NCI-H2107 (cell line): Measurements from ENCODE around the gene ETV4.

ENCODE experiments used
- DNase-seq: peaks from one replicate; lab custom pipeline; 2025; lab: John Stamatoyannopoulos, UW

ETV4 gene

GRCh38 chr17:43572368-43572980, 26.3 kb upstream of the ETV4 start:
- DNase-seq, result no peak

- DNase-seq, result no peak
Observed at GRCh38 chr17:43570518-43570928, 24.4 kb upstream of the ETV4 start.

GRCh38 chr17:43568506-43569082, 22.5 kb upstream of the ETV4 start:
- no peak for DNase-seq

- no peak for DNase-seq
Observed at GRCh38 chr17:43563600-43564594, 17.8 kb upstream of the ETV4 start.

- no peak for DNase-seq
Observed at GRCh38 chr17:43562679-43563599, 16.8 kb upstream of the ETV4 start.

- DNase-seq, result no peak
Observed at GRCh38 chr17:43560461-43561427, 14.6 kb upstream of the ETV4 start.

GRCh38 chr17:43559161-43559816, 13.1 kb upstream of the ETV4 start:
- DNase-seq, result no peak

- no peak for DNase-seq
Observed at GRCh38 chr17:43558805-43559160, 12.6 kb upstream of the ETV4 start.

GRCh38 chr17:43556292-43556691, 10.2 kb upstream of the ETV4 start:
- DNase-seq, result no peak

GRCh38 chr17:43554857-43555256, 8.7 kb upstream of the ETV4 start:
- no peak for DNase-seq

GRCh38 chr17:43553573-43553972, 7.4 kb upstream of the ETV4 start:
- no peak for DNase-seq

- no peak for DNase-seq
Observed at GRCh38 chr17:43552229-43552837, 6.2 kb upstream of the ETV4 start.

GRCh38 chr17:43550754-43551153, 4.6 kb upstream of the ETV4 start:
- DNase-seq, result no peak

- DNase-seq, result no peak
Observed at GRCh38 chr17:43549496-43549895, 3.4 kb upstream of the ETV4 start.

- no peak for DNase-seq
Observed at GRCh38 chr17:43548689-43549379, 2.7 kb upstream of the ETV4 start.

GRCh38 chr17:43547659-43548256, 1.6 kb upstream of the ETV4 start:
- no peak for DNase-seq

GRCh38 chr17:43547189-43547550, 1.0 kb upstream of the ETV4 start:
- DNase-seq, result no peak

- DNase-seq, result no peak
Observed at GRCh38 chr17:43545383-43545632, 832 bp downstream of the ETV4 start.
